ENCODE results near the gene RABL6.
"Not testable (repeated sequence)": the region's sequence is repeated elsewhere in the genome, so short reads cannot be mapped to it uniquely, and the experiment has no call there.

Gene RABL6

GRCh38 chr9:136835162-136835931 lies 27.6 kb downstream of the RABL6 start:
- DNase-seq (ENCODE audit: insufficient read length, low spot score) (no peak), FAIRE-seq (no peak)
- TF ChIP-seq CTCF (IDR thresholded peaks at IDR 0.05; ENCODE audit: insufficient read depth, missing control alignments), result no peak

GRCh38 chr9:136835932-136836904 lies 28.5 kb downstream of the RABL6 start:
- no peak for FAIRE-seq
- DNase-seq (ENCODE audit: insufficient read length, low spot score), result no peak
- no peak for TF ChIP-seq CTCF (IDR thresholded peaks at IDR 0.05; ENCODE audit: insufficient read depth, missing control alignments)

- no peak for DNase-seq (ENCODE audit: insufficient read length, low spot score)
- no peak for FAIRE-seq
- TF ChIP-seq CTCF (IDR thresholded peaks at IDR 0.05; ENCODE audit: insufficient read depth, missing control alignments), result no peak
Measured at GRCh38 chr9:136837146-136837855, 29.6 kb downstream of the RABL6 start.

- FAIRE-seq; DNase-seq (ENCODE audit: insufficient read length, low spot score): not testable (repeated sequence)
Measured at GRCh38 chr9:136837856-136838277, 30.1 kb downstream of the RABL6 start.

GRCh38 chr9:136838314-136839228 lies 30.8 kb downstream of the RABL6 start:
- TF ChIP-seq CTCF (IDR thresholded peaks at IDR 0.05; ENCODE audit: insufficient read depth, missing control alignments), result no peak
- no peak for FAIRE-seq
- no peak for DNase-seq (ENCODE audit: insufficient read length, low spot score)

- FAIRE-seq, result no peak
- DNase-seq (ENCODE audit: insufficient read length, low spot score), result no peak
- TF ChIP-seq CTCF (IDR thresholded peaks at IDR 0.05; ENCODE audit: insufficient read depth, missing control alignments), result no peak
Measured at GRCh38 chr9:136839229-136840139, 31.7 kb downstream of the RABL6 start.

Measured in D721Med (cell line).